ENCODE results near the gene PIK3R1.

The PIK3R1 gene

DNA sequence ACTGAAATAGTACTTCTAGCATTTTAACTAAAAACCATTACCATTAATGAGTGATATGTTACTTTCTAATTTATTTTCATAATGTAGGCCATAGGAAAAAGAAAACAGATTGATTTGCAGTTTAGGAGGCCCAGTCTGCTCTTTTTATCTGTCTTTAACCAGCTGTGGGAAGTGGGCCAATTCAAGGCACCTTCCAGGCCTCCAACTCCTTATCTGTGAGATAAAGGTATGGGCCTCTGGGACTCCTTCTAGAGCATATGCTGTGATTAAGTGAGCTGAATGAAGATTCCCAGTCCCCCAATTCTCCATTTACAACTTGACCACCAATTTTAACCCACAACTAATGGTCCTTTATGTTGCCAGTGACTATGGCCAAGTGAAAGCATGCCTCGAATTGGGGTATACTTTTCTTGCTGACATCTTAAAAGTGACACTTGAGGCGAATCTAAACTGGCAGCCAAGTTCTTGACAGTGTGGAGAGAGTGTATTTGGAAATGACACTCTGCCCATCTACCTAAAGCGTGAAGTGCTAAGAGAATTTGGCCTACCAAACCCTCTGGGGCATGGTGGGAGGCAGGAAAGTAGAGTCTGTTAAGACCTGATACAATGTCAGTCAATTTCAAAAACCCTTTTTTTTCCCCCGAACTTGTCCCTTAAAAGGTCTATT, 88.3 kb downstream of the PIK3R1 start:
- no peak for DNase-seq

DNA sequence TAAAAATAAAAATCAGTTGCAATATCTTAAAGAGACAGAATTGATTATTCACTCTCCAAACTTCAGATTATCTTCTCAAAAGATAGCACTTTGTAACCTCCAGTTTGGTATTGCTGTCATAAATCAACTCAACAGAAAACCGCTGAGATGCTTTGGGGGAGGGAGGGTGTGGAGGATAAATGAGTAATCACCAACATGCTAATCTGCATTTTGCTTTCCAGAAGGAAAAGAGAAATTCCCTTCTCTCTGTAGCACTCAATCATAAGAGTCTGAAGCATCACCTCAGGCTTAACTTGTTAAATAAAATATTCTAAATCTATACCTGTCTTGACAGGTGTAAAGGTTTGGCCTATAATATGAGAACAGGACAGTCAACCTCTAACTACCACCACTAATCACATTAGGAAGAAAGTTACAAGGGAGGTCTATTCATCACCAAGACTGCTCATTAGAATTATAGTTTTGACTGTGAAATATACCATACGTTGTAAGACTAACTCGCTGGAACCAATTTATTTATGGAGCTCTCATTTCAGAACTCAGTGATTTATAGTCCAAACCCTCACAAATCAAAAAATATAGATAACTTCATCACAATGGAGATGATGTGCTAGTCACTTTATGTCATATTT, 89.0 kb downstream of the PIK3R1 start:
- DNase-seq = peak in 1 of 2 experiments; percentile 36

DNA sequence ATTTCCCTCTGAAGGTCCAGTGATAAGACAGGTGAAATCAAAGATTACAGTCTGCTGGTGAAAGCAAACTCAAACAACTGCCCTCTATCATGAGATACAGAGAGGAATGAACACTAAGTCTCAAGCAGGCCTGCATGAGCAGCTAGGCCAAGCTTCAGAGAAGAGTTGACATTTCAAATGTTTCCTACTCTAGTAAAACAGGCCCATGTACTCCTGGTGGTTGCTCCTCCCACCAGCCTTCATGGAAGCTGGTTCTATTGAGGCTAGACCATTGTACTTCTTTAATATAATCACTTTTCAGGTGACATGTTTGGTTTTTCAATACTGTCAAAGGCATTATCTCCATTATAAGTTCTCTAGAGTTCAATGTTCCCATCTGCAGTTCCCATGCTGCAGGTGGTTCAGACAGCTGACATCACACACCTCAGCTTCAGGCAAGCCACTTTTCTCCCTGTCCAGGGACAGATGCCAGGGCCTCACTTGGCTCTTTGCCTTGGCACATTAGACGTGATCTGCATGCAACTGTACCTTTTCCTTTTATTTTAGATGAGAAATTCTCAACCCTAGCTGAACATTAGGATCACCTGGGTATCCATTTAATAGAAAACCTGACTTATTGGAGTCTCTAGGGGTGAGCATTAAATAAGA, 89.8 kb downstream of the PIK3R1 start:
- DNase-seq = no peak

DNA sequence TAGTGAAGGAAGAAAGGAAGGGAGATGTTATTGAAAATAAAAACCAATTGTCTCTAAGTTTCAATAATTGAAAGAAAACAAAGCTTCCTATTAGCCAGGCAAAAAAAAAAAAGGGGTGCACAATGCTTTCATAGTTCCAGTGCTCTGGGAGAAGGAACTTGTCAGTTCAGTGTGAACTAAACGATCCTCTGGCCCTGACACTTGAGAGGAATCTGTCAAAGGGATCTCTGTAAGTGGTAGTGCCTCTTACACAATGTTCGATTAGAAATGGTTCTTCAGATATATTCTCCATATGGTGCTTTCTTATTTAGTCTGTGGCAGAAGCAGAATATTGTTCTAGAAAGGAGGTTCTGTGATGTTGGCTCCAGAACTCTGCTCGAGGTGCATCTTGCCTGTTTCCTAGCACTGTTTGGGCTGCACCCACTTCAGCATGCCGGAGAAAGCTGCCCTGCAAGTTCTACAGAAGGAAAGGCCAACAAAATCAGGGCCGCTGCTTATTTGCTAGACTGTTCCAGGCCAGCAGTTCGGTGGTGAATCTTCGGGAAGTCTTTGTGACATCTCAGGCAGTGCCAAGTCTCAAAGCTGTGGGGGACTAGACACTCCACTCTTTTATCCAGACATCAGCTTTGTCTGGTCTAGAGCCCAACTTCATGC, 90.9 kb downstream of the PIK3R1 start:
- DNase-seq = no peak

DNA sequence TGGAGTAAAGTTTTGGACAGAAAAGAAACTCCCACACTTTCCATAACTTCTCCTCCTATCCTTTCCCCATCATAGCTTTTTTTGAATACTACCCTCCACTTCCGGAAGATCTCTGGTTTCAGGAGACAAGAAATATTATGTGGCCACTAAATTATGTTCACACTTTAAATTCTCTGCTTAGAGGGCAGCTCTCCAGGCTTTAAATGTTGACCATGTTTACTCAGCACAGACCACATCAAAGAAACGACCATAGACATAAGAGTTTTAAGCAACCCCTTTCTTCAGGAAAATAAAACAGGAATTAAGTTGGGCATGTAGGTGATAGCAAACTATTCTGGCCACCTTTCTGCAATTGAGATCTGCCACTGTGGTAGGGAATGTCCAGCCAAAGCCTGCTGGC, 97.8 kb downstream of the PIK3R1 start:
- DNase-seq = no peak

DNA sequence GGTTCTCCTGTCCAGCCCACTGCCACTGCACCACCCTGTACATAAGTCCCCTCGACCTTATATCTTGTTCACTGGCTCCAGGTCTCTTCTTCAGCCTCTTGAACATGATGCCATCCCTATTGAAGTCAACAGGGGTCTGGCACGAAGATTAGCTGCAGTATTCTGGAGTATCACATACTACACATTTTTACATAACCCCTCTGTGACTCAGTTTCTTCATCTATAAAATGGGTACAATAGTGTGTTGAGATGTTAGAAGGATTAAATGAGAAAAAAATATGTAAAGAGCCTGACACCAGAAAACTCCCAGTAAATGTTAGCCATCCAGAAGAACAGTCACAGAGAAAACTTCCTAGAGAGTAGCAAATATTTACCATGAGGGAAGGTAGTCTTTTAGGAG, 98.9 kb downstream of the PIK3R1 start:
- DNase-seq = no peak

DNA sequence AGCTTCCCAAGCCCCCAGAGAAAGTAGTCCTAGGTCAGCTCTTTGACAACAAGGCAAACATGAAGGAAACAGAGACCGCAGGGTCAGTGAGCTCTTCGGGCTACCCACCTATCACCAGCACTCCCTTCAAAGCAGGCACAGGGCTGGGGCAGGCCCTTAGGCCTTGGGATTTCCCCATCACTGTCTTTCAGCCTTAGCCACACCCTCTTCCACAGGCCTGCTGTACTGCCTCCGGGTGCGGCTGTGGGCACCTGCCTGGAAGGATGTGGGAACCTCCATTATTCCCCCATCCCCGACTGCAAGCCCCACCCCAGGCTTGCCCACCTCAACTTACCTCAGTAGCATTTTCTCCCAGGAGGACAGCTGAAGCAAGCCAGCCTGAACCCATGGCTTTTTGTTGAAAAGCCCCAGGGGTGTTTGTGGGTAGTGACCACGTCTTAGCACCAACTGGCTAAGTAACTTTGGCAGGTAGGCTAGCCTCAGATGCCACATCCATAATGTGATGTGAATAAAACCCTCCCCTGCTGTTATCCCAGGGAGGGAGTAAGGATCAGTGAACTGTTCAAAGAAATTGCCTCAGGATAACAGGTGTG, 100.2 kb downstream of the PIK3R1 start:
- peak; percentile 41 to 61 for DNase-seq

DNA sequence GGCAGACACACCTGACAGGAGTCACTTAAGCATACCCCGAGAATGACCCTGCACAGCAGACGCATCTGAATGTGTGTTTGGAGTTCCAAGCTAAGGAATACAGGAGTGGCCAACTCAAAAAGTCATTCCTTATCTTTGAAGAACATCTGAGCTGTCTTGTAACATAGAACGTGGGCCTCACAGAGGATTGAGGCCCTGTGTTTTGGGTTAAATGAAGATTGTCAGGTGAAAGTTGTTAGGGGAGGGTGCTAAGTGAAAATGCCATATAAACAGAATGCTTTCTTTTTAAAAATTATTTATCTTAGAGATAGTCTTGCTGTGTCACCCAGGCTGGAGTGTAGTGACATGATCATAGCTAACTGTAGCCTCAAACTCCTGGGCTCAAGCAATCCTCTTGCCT, 100.9 kb downstream of the PIK3R1 start:
- no peak for DNase-seq

DNA sequence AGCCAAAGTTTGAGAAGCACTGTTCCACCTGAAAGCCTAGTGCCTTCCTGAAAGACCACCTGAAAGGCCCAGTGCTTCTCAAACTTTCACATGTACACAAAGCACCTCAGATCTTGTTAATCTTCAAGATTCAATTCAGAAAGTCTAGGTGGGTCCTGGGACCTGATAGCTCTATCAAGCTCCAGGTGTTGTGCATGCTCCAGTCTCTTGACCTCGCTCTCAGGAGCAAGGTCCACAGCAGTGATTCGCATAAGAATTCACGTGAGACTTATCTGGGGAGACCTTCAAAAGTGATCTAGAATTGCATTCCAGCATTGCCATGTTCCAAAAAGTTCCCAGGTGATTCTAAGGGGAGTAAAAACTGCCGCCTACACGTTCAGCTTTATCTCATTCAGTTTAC, 102.1 kb downstream of the PIK3R1 start:
- no peak for DNase-seq

DNA sequence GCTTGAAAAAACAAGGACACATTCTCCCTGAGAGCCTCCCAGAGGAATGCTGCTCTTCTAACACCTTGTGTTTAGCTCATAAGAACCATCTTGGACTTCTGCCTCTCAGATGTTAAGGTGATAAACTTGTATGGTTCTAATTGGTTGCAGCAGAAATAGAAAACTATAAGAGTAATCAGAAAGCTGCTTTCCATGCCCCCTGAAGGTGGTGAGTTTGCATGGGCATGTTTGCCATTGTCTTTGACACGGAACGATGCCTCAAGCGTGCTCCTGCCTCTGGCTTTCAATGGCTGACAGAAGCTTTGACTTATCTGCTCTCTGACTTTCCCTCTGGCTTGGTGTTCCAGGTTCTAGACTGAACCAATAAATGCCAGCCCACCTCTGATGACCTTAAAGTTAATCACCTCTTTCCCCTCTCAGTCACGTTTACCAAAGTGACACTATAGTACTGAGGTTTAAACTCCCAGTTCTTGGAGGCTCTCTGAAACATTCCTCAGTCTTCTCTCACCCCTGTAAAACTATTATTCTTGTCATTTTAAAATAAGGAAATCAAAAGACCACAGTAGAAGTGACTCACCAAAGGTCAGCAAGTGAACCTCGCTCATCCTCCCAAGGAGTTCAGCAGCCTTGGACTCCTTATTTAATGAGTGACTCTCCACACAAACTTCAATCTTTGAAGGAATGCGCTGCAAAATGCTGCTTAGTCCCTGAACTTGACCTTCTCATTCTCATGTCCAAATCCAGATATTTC, 103.6 kb downstream of the PIK3R1 start:
- no peak for DNase-seq

DNA sequence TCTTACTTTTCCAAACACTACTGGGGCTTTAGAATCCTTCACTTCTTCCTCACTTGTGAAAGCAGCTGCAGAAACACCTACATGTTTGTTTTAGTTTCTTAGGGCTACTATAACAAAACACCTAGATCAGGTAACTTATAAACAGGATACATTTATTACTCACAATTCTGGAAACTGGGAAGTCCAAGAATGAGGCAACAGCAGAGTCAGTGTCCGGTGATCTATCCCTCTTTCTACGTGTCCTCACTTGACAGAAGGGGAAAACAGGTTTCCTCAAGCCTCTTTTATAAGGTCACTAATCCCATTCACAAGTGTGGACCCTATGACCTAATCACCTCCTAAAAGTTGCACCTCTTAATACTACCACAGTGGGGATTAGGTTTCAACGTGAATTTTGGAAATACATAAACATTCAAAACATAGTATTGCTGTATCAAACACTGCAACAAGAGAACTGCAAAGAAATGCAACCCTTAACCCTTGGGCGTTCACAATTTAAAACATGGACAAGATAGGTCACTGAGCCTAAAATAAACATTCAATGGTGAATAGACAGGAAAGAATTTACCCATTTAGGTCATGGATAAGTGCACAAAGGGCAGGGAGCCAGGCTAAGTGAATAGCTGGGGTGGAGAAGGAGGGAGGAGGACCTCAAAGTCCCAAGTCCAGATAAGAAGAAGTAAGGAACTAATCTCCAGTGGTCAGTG, 104.3 kb downstream of the PIK3R1 start:
- no peak for DNase-seq

DNA sequence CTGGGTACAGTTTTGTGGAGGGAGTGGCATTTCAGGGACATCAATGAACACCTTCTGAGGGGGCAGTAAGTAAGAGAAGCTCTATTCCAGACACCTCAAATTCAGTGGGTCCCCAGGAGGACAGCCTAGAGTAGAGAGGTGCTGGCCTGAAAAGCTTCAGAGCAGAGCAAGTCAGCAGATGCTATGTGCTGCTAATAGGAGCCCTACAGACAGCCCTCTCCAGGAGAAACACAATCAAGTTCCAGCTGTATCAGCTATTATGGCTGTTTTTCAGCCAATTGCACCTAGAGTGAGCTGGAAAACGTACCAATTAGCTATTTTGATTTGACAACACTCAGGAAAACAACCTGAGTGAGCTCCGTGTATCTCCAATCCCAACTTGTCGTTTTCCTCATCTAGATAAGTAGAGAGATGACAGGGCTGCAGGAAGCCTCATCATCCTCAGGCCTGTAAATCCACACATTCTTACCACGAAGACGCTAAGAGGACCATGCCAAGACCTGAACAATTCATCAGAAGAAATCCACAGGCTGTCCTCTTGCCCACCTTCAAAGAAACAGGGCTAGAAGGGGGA, 104.9 kb downstream of the PIK3R1 start:
- no peak for DNase-seq

DNA sequence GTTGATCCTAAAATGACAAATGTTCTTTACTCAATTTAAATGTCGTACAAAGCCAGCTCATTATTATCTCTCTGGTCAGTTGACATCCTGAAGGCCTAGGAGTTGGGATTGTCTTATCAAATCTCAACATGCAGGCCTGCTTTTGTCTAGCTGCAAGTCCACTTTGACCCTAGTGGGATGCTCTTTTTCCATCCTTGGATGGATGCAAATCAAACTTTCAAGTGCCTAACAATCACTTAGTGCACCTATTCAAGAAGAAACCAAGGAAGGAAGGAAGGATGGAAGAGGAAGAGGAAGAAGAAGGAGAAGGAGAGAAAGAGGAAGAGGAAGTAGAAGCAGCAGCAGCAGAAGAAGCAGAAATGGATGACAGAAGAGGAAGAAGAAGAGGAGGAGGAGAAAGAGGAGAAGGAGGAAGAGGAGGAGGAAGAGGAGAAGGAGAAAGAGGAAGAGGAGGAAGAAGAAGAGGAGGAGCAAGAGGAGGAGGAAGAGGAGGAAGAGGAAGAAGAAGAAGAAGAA, 109.6 kb downstream of the PIK3R1 start:
- no peak for DNase-seq

DNA sequence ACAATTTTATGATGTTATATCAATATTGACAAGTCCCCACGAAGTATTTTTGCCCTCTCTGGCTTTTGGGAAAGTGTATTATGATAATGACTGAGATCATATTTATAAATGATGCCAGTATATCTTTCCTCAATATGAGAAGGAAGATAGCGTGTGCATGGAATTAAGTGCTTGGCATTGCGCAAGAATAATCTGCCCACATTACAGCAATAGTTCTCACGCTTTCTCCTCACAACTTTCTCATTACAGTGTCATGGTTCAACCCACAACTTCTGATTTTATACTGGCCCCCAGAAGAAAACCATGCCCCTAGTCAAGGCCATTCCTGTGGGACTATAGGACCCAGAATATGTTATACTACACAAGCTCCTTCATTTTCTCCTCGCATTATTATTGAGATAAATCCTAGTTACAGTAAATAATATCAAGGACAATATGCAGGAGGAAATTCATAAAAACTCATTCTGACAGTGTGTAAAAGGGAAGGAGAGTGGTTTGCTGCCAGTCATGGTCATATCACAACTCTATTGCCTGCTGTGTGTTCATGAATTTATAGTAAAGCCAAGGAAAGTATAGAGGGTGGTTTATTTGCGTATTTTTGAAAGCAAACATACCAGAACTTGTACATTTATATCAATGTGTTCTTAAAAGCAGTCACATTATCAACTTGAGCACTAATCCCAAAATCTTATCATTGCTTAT, 114.1 kb downstream of the PIK3R1 start:
- no peak for DNase-seq

DNA sequence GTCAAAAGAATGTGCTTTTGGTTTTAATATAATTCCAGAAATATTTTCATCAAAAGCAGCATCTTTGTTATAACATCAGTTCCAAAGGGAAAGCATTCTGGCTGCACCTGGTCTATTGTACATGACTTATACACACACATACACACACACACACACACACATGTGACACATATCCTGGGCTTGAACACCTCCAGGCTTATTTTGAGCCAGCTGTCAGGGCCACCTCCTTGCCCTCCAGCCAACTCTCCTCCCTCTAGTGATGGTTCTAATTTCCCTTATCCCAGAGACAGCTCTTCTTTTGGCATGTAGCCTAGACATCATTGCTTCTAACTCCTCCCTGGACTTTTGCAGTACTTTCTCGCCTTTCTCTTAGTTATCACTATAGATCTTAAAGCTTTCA, 115.0 kb downstream of the PIK3R1 start:
- DNase-seq = no peak

DNA sequence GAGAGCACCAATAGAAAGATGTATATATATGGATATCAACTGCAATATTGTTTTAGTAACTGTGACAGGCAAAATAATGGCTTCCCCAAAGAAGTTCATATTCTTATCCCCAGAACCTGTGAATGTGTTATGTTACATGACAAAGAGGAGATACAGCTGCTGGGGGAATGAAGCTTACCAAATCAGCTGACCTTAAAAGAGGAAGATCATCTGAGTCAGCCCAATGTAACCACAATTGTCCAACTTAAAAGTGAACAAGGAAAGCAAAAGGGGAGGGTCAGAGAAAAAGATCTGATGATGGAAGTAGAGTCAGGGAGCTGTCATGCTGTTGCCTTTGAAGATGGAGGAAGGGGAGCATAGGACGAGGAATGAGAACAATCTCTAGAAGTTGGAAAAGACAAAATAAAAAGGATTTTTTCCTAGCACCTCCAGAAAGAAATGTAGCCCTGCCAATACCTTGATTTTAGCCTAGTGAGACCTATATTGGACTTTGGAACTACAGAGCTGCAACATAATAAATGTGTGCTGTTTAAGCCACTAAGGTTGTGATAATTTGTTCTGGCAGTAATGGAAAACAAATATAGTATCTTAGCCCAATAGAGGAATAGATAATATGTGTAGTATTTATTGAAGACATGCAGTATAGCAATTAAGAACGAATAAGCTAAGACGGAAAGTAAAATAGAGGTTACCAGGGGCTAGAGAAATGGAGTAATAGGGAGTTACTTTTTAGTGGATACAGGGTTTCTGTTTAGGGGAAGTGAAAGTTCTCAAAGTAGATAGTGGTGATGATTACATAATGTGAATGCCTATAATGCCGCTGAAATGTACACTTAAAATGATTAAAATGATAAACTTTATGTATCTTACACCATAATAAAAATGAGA, 115.9 kb downstream of the PIK3R1 start:
- no peak for DNase-seq

DNA sequence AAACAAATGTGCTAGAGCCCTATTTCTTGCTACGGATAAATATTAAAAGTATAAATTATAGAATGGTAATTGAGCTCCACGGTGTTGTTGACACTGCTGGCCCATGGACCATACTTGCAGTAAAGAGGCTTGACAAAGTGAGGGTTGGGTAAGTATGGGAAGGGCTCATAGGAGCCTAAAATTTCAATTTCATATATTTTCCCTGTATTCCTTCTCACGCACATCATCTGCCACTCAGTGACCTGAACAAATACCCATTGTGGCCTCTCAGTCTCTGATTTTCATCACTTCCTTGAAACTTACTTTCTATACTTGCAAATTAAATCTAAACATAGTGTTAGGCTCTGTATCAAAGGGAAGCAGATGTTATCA, 116.5 kb downstream of the PIK3R1 start:
- DNase-seq = no peak

DNA sequence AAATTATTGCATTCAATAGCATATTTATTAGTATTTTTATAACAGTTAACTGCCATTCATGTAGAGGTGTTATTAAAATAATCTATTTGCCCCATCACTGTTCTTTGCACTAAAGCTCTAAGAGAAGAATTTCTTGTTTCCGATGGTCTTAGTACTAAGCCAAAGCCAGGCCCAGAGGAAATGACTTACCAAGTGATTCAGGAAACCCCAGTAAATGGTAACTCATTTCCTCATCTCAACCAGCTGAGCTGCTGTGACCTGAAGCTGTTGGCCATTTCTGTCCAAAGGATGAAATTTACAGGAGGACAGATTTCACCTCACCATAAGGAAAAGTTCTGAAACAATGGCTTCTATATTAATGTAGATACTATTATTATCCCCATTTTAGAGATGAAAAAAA, 117.0 kb downstream of the PIK3R1 start:
- DNase-seq = no peak

DNA sequence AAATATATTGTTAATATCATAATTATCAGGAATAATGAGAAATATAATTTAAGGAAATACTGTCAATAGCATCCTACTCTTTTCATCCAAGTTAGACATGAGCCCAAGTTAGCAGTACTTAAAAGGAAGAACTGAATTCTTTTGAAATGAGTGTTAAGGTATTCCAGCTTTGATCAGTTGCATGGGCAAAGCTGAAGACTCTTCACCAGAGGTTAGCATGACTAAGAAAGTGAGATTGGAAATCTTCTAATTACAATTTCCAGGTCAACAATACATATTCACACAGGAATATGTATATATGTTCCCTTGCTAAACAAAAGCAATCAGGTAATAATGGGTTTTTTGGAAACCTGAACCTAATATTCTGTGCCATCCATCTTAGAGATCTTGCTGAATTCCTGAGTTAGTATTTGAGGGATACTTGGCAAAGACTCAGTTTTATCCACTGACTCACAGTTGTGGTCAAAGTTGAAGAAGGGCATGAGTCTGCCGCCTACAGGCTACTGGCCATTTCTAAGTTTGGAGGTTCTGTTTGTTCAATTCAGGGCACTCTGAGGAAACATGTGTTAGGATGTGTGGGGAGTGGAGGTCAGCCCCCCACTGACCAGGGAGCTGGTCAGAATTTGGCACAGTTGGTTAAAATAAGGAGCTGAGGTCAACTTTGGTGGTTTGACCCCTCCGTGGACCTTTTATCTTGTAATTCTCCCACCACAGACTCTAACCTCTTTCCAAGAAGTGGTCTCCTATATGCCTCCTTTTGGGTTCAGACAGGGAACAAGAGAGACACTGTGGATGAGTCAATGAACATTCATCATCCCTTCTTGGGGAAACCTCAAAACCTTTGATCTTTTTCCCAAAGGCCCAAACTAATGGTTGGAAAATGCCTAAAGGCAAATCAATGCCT, 118.3 kb downstream of the PIK3R1 start:
- no peak for DNase-seq
